ENCODE measurements around the gene SPATA13. TPM values are rescaled to one million over a fixed set of nuclear protein-coding genes. Genes with fewer than 3 reads are reported as not detected.
"Not testable (repeated sequence)": the region's sequence is repeated elsewhere in the genome, so short reads cannot be mapped to it uniquely, and the experiment has no call there.

The SPATA13 gene
- total RNA-seq, 1 experiment from 2014 or later, result 14.1 TPM

- Histone ChIP-seq H3K4me1 (ENCODE audit: insufficient read depth, low read length) (no peaks in the 10 kb centered on the region), H2BK20ac (ENCODE audit: low read depth, low read length, poor library complexity, severe bottlenecking) (no peak overlapping the region), H2BK12ac (ENCODE audit: insufficient read length, low read depth, low read length) (no peak overlapping the region), H3K23me2 (ENCODE audit: insufficient read length, low read depth, low read length, poor library complexity, severe bottlenecking) (no peaks in the 10 kb centered on the region), H3K18ac (ENCODE audit: insufficient read length, low read depth, low read length) (no peak overlapping the region), H2BK5ac (ENCODE audit: insufficient read length, low read length) (no peak overlapping the region), H3K9ac (ENCODE audit: extremely low read depth, insufficient read length, low read length) (no peak overlapping the region), H3K27ac (ENCODE audit: insufficient read length, low read depth, low read length) (no peak overlapping the region), H4K8ac (replicated peaks; ENCODE audit: insufficient read length, low read depth, low read length) (no peak overlapping the region), H3K23ac (ENCODE audit: insufficient read length, low read depth, low read length) (no peak overlapping the region), H3K4me2 (ENCODE audit: insufficient read depth, insufficient read length, low read length) (no peak overlapping the region), H3K79me1 (ENCODE audit: insufficient read depth, low read depth, low read length, poor library complexity, severe bottlenecking) (no peaks in the 10 kb centered on the region), H3K14ac (ENCODE audit: insufficient read depth, low read length) (no peak overlapping the region), H4K20me1 (ENCODE audit: control insufficient read depth, insufficient read depth, insufficient read length) (no peaks in the 10 kb centered on the region), H4K91ac (ENCODE audit: insufficient read length, low read depth, low read length) (no peak overlapping the region), H3K56ac (ENCODE audit: insufficient read length, low read depth, low read length) (no peak overlapping the region), H2BK120ac (ENCODE audit: low read depth, low read length, poor library complexity, severe bottlenecking) (no peak overlapping the region), H3K79me2 (ENCODE audit: insufficient read depth, low read length) (no peaks in the 10 kb centered on the region), H3K27me3 (ENCODE audit: insufficient read depth, low read length) (no peaks in the 10 kb centered on the region), H4K5ac (ENCODE audit: insufficient read length, low read depth, low read length) (no peak overlapping the region), H3K9me3 (ENCODE audit: control insufficient read depth, low read depth, low read length) (no peaks in the 10 kb centered on the region), H3K4ac (ENCODE audit: low read depth, low read length) (no peak overlapping the region), H2BK15ac (ENCODE audit: low read depth, low read length) (no peak overlapping the region), H3T11ph (ENCODE audit: low read length) (no peak overlapping the region), H2AK5ac (ENCODE audit: insufficient read length, low read length) (no peak overlapping the region), H2AFZ (ENCODE audit: low read length) (no peak overlapping the region)
- DNase-seq, result no peak
- no peaks in the 10 kb centered on the region for H3K27me3 Mint-ChIP-seq (ENCODE audit: low read depth)
- TF ChIP-seq, protein P1, sequence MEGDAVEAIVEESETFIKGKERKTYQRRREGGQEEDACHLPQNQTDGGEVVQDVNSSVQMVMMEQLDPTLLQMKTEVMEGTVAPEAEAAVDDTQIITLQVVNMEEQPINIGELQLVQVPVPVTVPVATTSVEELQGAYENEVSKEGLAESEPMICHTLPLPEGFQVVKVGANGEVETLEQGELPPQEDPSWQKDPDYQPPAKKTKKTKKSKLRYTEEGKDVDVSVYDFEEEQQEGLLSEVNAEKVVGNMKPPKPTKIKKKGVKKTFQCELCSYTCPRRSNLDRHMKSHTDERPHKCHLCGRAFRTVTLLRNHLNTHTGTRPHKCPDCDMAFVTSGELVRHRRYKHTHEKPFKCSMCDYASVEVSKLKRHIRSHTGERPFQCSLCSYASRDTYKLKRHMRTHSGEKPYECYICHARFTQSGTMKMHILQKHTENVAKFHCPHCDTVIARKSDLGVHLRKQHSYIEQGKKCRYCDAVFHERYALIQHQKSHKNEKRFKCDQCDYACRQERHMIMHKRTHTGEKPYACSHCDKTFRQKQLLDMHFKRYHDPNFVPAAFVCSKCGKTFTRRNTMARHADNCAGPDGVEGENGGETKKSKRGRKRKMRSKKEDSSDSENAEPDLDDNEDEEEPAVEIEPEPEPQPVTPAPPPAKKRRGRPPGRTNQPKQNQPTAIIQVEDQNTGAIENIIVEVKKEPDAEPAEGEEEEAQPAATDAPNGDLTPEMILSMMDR (conservative IDR thresholded peaks at IDR 0.05), result no peak
- no peaks in the 10 kb centered on the region for H3K36me3 Mint-ChIP-seq (ENCODE audit: insufficient read depth in 1 of 3, low read depth in 3 of 3)
- H3K9me3 Mint-ChIP-seq, result no peaks in the 10 kb centered on the region
- no CpG with 5 or more reads among the region's 37 CpGs for WGBS (ENCODE audit: extremely low coverage, insufficient read length, low lambda C conversion rate)
- H3K4me1 Mint-ChIP-seq, result 0 out of 4 replicates have a peak, but pooled peaks cover 2 to 3% of the 10 kb centered on the region in 2 experiments
- H3K4me3 Mint-ChIP-seq, result no peak overlapping the region; a peak in 1 of 5 replicates
- H3K27ac Mint-ChIP-seq, result no peak overlapping the region
Measured at GRCh38 chr13:24308488-24309020, 148.0 kb downstream of the SPATA13 start.

- not testable (repeated sequence) for H3K4me3 Mint-ChIP-seq; H3K23me2 ChIP-seq (ENCODE audit: insufficient read length, low read depth, low read length, poor library complexity, severe bottlenecking); H3K23ac ChIP-seq (ENCODE audit: insufficient read length, low read depth, low read length)
Measured at GRCh38 chr13:24309300-24309699, 148.8 kb downstream of the SPATA13 start, which contains the start of gene C1QTNF9. Gene C1QTNF9, plus strand, starts transcription at chr13:24309580. Its CDS starts 6,424 bp downstream, at chr13:24316004.

More at GRCh38 chr13:24309300-24309699, 148.8 kb downstream of the SPATA13 start, which contains the start of gene C1QTNF9:
- H3K27me3 ChIP-seq (ENCODE audit: insufficient read depth, low read length); H2AK5ac ChIP-seq (ENCODE audit: insufficient read length, low read length); DNase-seq; H3K4me1 Mint-ChIP-seq; H4K8ac ChIP-seq (replicated peaks; ENCODE audit: insufficient read length, low read depth, low read length); H3T11ph ChIP-seq (ENCODE audit: low read length); H2BK5ac ChIP-seq (ENCODE audit: insufficient read length, low read length); H4K20me1 ChIP-seq (ENCODE audit: control insufficient read depth, insufficient read depth, insufficient read length); H2BK120ac ChIP-seq (ENCODE audit: low read depth, low read length, poor library complexity, severe bottlenecking); H4K91ac ChIP-seq (ENCODE audit: insufficient read length, low read depth, low read length); H3K18ac ChIP-seq (ENCODE audit: insufficient read length, low read depth, low read length); H3K9me3 ChIP-seq (ENCODE audit: control insufficient read depth, low read depth, low read length); H2BK15ac ChIP-seq (ENCODE audit: low read depth, low read length); H2BK12ac ChIP-seq (ENCODE audit: insufficient read length, low read depth, low read length); H3K56ac ChIP-seq (ENCODE audit: insufficient read length, low read depth, low read length); H3K79me1 ChIP-seq (ENCODE audit: insufficient read depth, low read depth, low read length, poor library complexity, severe bottlenecking); H3K14ac ChIP-seq (ENCODE audit: insufficient read depth, low read length); H4K5ac ChIP-seq (ENCODE audit: insufficient read length, low read depth, low read length); H3K9me3 Mint-ChIP-seq; H3K79me2 ChIP-seq (ENCODE audit: insufficient read depth, low read length); H3K36me3 Mint-ChIP-seq (ENCODE audit: insufficient read depth in 1 of 3, low read depth in 3 of 3); H2AFZ ChIP-seq (ENCODE audit: low read length); H3K4me2 ChIP-seq (ENCODE audit: insufficient read depth, insufficient read length, low read length); H3K27ac ChIP-seq (ENCODE audit: insufficient read length, low read depth, low read length); H3K9ac ChIP-seq (ENCODE audit: extremely low read depth, insufficient read length, low read length); H3K27ac Mint-ChIP-seq; H2BK20ac ChIP-seq (ENCODE audit: low read depth, low read length, poor library complexity, severe bottlenecking); H3K27me3 Mint-ChIP-seq (ENCODE audit: low read depth); H3K4ac ChIP-seq (ENCODE audit: low read depth, low read length); H3K4me1 ChIP-seq (ENCODE audit: insufficient read depth, low read length): not testable (repeated sequence)
- WGBS (ENCODE audit: extremely low coverage, insufficient read length, low lambda C conversion rate), result no CpG with 5 or more reads among the region's 2 CpGs

All from H9 (cell line).